ENCODE results near the gene STIMATE.

DNA sequence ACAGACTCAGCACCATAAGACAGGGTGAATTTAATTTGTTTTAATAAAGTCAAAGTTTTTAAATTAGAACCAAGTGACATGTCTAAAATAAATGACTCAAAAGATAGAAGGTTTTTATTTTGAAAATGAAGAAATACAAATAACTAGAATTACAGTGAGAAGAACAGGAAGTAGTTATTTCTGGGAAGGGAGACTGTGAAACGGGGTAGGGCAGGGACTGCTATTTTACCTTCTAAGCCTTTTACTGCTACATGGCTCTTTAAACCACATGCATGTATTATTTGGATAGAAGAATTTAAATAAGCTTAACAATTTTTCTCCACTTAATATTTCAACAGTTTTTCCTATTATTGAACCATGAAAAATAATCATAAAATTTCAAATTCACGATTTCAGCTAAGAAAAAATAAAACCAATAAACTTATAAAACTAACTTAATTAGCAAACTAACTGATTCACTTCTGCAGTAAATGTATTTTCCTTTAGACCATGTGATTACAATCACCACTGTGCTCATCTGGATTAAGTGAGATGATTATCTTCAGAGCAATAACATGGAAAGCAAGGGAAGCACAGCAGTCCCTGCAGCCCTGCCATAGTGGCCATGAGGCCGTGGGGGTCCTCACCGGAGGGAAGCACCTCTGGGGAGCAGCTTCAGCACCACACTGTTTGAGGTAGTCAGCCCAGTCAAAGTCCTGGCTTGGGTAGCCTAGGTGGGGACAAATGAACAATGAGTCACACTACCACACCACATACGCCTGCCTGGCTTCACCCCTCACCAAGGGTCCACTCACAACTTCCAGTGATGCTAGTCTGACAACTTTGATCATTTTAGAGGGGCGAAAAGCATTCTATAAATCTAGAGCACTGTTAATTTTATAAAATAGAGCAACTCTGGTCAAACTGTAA, 28.3 kb upstream of the STIMATE start:
- TF ChIP-seq POLR2A (IDR thresholded peaks at IDR 0.05; ENCODE audit: low read depth, low read length) (no peak), GABPA (IDR thresholded peaks at IDR 0.05; ENCODE audit: low read depth) (no peak)

Measured in GM12878 (cell line).